ENCODE measurements around the gene CLCF1. TPM values are rescaled to one million over a fixed set of nuclear protein-coding genes. Genes with fewer than 3 reads are reported as not detected.

CLCF1 gene
- total RNA-seq, 1 experiment from 2014 or later = 2.1 TPM

- TF ChIP-seq, protein P1, sequence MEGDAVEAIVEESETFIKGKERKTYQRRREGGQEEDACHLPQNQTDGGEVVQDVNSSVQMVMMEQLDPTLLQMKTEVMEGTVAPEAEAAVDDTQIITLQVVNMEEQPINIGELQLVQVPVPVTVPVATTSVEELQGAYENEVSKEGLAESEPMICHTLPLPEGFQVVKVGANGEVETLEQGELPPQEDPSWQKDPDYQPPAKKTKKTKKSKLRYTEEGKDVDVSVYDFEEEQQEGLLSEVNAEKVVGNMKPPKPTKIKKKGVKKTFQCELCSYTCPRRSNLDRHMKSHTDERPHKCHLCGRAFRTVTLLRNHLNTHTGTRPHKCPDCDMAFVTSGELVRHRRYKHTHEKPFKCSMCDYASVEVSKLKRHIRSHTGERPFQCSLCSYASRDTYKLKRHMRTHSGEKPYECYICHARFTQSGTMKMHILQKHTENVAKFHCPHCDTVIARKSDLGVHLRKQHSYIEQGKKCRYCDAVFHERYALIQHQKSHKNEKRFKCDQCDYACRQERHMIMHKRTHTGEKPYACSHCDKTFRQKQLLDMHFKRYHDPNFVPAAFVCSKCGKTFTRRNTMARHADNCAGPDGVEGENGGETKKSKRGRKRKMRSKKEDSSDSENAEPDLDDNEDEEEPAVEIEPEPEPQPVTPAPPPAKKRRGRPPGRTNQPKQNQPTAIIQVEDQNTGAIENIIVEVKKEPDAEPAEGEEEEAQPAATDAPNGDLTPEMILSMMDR (conservative IDR thresholded peaks at IDR 0.05) = no peak
- no peak overlapping the region for H3K4me3 Mint-ChIP-seq
- no peak overlapping the region for H3K27ac Mint-ChIP-seq
- H3K79me1 ChIP-seq (ENCODE audit: insufficient read depth, low read depth, low read length, poor library complexity, severe bottlenecking) = no peaks in the 10 kb centered on the region
- H2BK120ac ChIP-seq (ENCODE audit: low read depth, low read length, poor library complexity, severe bottlenecking) = no peak overlapping the region
- no CpG with 5 or more reads among the region's 8 CpGs for WGBS (ENCODE audit: extremely low coverage, insufficient read length, low lambda C conversion rate)
- peaks cover 7% of the 10 kb centered on the region; the same call in 1 of the 2 replicates for H3K4me1 ChIP-seq (ENCODE audit: insufficient read depth, low read length)
- H2AFZ ChIP-seq (ENCODE audit: low read length) = no peak overlapping the region
- H3K27me3 Mint-ChIP-seq (ENCODE audit: low read depth) = peaks cover 68% of the 10 kb centered on the region
- no peak overlapping the region for H4K91ac ChIP-seq (ENCODE audit: insufficient read length, low read depth, low read length)
- no peaks in the 10 kb centered on the region for H3K9me3 ChIP-seq (ENCODE audit: control insufficient read depth, low read depth, low read length)
- H3K9me3 Mint-ChIP-seq = no peaks in the 10 kb centered on the region; a peak in 1 of 5 replicates
- no peak overlapping the region for H2AK5ac ChIP-seq (ENCODE audit: insufficient read length, low read length)
- H3K23me2 ChIP-seq (ENCODE audit: insufficient read length, low read depth, low read length, poor library complexity, severe bottlenecking) = peaks cover 21% of the 10 kb centered on the region
- no peaks in the 10 kb centered on the region; a peak in 1 of 7 replicates for H3K36me3 Mint-ChIP-seq (ENCODE audit: insufficient read depth in 1 of 3, low read depth in 3 of 3)
- H2BK5ac ChIP-seq (ENCODE audit: insufficient read length, low read length) = no peak overlapping the region
- peaks cover 38 to 40% of the 10 kb centered on the region in 2 experiments for H3K4me1 Mint-ChIP-seq
- no peak overlapping the region for H4K5ac ChIP-seq (ENCODE audit: insufficient read length, low read depth, low read length)
- no peak overlapping the region for H3K23ac ChIP-seq (ENCODE audit: insufficient read length, low read depth, low read length)
- no peak overlapping the region for H3K9ac ChIP-seq (ENCODE audit: extremely low read depth, insufficient read length, low read length)
- H3K27ac ChIP-seq (ENCODE audit: insufficient read length, low read depth, low read length) = no peak overlapping the region
- H3K79me2 ChIP-seq (ENCODE audit: insufficient read depth, low read length) = no peaks in the 10 kb centered on the region
- H3K14ac ChIP-seq (ENCODE audit: insufficient read depth, low read length) = no peak overlapping the region; the same call in 1 of the 2 replicates
- H4K8ac ChIP-seq (replicated peaks; ENCODE audit: insufficient read length, low read depth, low read length) = no peak overlapping the region
- H3K27me3 ChIP-seq (ENCODE audit: insufficient read depth, low read length) = peaks cover 2% of the 10 kb centered on the region; the same call in 1 of the 2 replicates
- no peak overlapping the region for H2BK12ac ChIP-seq (ENCODE audit: insufficient read length, low read depth, low read length)
- H2BK20ac ChIP-seq (ENCODE audit: low read depth, low read length, poor library complexity, severe bottlenecking) = no peak overlapping the region
- H3K18ac ChIP-seq (ENCODE audit: insufficient read length, low read depth, low read length) = no peak overlapping the region
- peaks cover 3% of the 10 kb centered on the region for H4K20me1 ChIP-seq (ENCODE audit: control insufficient read depth, insufficient read depth, insufficient read length)
- no peak overlapping the region for H3T11ph ChIP-seq (ENCODE audit: low read length)
- no peak overlapping the region for H3K56ac ChIP-seq (ENCODE audit: insufficient read length, low read depth, low read length)
- H3K4me2 ChIP-seq (ENCODE audit: insufficient read depth, insufficient read length, low read length) = no peak overlapping the region
- H2BK15ac ChIP-seq (ENCODE audit: low read depth, low read length) = no peak overlapping the region
- no peak overlapping the region for H3K4ac ChIP-seq (ENCODE audit: low read depth, low read length)
- DNase-seq = no peak
Observed at GRCh38 chr11:67369275-67369674, 4.1 kb downstream of the CLCF1 start.

All from H9 (cell line).